GM19395 (cell line): Measurements from ENCODE around the gene C11orf98.
"Not testable (repeated sequence)": the region's sequence is repeated elsewhere in the genome, so short reads cannot be mapped to it uniquely, and the experiment has no call there.

Source experiments
- ATAC-seq: cut with Tn5 transposase; IDR thresholded peaks from one replicate; pipeline ENCODE4 v1.9.1; 2021; ENCODE audit warnings: mild to moderate bottlenecking, moderate library complexity; ENCODE audit not compliant: unreplicated experiment

C11orf98 gene

GRCh38 chr11:62665075-62665598 is at the start of gene C11orf98, which contains the start of gene CSKMT:
Gene C11orf98, minus strand, starts transcription at chr11:62665210. Its CDS starts 41 bp downstream, at chr11:62665169.
Gene CSKMT, plus strand, starts transcription at chr11:62665312. Its CDS starts 568 bp downstream, at chr11:62665880.
- peak; percentile 84 for ATAC-seq

GRCh38 chr11:62713343-62713742 is 48.3 kb upstream of the C11orf98 start:
- ATAC-seq = no peak

DNA sequence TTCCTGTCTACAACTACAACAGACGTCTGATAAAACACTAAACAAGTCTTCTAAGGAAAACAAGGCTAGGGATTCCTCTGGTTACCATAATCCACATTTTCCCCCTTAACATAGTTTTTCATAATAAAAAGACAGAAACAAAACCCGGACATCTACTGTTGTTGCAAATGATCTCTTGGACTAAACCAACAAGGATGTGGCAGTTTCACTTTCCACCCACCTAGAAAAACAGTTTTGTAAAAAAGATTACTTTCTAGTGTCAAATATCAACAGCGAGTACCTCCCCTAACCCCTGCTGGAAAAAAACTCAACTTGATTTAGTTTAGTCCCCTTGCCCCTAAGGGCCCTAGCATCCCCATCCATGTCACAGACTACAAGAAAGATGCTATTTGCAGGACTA is 47.9 kb upstream of the C11orf98 start:
- no peak for ATAC-seq

- ATAC-seq = no peak
Observed at GRCh38 chr11:62712276-62712812, 47.3 kb upstream of the C11orf98 start.

DNA sequence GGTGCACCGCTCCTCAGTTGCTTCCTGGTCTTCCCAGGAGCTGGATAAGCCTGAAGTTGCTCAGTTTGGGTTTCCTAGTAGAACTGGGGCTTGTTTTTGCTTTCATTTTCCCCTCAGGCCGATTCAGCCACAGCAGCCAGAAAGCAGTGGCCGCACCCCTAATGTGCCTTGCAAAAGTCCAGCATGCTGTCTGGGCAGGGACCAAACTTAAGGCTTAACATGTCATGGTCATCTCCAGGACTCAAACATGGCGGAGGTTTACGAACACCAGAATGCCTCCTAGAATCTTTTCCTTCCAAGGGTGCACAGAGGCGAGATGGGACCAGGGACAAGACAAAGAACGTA is 45.0 kb upstream of the C11orf98 start:
- ATAC-seq = peak; percentile 6

DNA sequence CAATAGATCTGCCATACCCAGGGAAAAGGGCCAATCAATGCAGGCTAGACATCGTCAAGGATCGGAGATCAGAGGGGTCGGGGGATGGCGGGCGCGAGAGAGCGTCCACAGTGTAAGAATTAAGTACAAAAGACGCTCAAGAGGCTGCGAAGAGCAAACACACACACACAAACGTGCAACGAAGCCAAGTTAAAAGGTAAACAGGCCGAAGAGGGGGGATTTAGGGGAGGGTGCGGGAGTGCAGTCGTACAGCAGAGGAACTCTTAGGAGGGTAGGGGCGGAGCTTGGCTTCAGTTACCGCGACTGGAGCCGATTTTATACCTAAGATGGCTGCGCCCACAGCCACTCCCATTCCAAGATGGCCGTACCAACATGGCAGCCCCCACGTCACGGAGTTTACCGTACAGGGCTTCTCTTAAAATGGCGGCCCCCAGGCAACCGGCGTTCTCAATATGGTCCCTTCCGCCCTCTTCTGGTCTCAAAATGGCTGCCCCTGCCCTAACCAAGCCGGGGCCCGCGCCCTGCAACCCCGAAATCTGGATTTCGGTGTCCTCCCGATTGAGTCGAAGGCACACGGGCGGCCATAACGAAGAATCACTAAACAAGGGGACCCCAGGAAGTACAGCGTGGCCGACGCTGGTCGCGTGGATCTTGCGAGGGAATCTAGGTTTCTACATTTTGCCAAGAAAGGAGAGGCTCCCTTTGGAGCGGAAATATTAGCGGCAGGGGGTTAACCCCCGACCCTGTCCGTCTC is 44.4 kb upstream of the C11orf98 start:
- ATAC-seq = peak; percentile 70

DNA sequence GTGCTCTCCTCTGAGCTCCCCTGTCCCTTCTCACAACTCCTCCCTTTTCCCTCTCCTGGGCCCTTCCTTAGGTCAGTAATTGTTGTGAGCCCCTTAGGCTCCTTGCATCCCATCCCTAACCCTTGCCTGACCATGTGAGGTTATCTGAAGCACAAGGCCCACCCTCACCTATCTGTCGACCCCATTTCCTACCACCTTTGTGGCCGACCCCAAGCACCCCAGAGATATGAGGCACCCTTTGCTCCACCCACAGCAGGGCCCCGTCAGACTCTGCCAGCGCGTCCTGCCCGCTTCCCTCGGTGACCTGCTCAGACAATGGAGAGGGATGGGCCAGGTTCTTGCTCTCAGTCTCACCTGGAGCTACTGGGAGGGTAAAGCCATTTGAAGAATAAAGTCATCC is 43.8 kb upstream of the C11orf98 start:
- no peak for ATAC-seq

GRCh38 chr11:62708392-62708791 is 43.4 kb upstream of the C11orf98 start:
- no peak for ATAC-seq

DNA sequence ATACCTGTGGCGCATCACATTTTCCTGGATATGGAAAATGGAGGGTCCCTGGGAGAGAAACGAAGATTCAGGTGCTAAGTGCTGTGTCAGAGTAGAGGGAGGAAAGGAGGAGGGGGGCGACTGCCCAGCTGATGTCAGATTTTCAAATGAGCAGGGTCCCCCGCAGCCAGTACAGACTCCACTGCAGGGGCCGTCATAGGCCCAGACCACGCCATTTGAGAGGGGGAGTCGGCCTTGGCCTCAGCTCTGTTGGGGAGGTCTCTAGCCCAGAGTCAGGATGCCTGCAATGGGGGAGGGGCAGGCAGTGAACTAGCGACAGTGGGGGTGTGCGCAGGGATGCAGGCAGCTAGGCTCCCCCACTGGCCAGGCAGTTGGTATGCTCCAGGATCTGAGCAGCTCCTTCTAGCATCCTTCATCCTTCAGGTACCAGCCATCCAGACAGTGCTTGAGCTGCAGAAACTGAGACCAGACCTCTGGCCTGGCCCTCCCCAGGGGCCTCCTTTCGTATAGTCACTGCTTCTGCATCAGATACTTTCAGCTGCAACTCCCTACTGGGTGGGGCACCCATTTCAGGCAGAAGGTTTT is 42.4 kb upstream of the C11orf98 start, which contains the start of the genes BSCL2 and GNG3:
Gene BSCL2 (minus strand): TSS at position 148 of the 585 bp plus-strand sequence. CDS start 229 bp downstream, outside the sequence.
Gene GNG3 (plus strand): TSS at position 400 of the 585 bp plus-strand sequence. CDS start 620 bp downstream, outside the sequence.
- ATAC-seq = no peak

GRCh38 chr11:62706850-62707247 is 41.8 kb upstream of the C11orf98 start:
- ATAC-seq = no peak

- ATAC-seq = peak; percentile 58
Observed at GRCh38 chr11:62705880-62706849, 41.2 kb upstream of the C11orf98 start.

DNA sequence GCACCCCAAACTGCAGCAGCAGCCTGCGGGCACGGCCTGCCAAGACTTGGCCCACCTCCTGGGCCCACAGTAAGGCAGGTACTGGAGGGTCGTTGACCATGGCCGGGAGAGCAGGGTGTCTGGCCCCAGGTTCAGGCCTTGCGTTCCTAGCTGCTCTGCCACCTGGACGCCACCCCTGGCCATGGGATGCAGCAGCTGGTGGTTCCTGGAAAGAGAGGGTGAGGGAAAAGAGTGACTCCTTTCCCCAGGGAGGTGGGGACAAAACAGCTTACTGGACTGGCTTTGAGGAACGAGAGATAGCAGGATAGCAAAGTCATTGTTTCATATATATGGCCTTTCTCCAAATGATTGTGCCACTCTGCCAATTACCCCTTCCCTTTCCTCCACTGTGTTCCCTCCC is 40.4 kb upstream of the C11orf98 start:
- no peak for ATAC-seq

GRCh38 chr11:62703921-62704320 is 38.9 kb upstream of the C11orf98 start:
- not testable (repeated sequence) for ATAC-seq

DNA sequence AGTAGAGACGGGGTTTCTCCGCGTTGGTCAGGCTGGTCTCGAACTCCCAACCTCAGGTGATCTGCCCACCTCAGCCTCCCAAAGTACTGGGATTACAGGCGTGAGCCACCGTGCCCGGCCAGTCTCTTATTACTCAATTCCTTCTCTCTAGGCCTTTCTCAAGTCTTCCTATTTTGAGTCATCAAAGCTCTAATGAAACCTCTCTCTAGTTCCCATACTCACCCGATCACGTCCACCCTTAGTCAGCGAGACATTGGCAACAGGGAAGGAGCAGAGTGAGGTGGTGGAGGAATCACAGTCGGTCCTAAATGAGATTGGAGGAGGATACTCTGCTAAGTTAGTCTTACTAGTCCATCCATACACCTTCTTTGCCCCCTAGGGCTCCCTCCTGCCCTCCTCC is 37.2 kb upstream of the C11orf98 start:
- ATAC-seq = no peak

DNA sequence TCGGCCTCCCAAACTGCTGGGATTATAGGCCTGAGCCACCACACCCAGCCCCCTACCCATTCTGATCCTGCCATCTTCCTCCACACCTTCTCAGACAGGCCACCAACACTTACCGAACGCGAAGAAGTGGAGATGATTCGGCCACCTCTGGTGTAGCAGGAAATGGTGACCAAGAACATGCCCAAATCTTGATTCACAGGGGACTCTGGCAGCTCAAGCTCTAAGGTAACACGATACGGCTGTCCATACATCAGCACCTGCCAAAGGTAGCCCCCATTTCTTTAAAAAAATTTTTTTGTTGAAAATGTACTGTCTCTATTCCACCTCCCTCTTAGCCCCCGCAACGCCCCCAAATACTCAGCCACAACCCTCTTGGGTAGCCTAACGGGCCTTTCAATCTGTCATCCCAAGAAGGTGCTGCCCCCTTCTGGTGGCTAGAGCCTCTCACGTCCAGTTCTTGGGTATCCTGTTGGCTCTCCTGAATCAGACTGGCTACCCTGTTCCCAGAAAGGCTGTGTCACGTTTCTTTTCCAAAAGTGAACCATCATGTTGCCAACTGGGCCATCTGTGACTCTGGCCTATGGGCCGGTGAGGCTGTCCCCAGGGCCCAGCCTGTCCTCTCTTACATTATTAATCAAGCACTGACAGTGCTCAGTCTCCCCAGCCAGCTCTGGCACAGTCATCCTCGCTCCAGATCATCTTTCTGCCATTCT is 29.6 kb upstream of the C11orf98 start:
- no peak for ATAC-seq

DNA sequence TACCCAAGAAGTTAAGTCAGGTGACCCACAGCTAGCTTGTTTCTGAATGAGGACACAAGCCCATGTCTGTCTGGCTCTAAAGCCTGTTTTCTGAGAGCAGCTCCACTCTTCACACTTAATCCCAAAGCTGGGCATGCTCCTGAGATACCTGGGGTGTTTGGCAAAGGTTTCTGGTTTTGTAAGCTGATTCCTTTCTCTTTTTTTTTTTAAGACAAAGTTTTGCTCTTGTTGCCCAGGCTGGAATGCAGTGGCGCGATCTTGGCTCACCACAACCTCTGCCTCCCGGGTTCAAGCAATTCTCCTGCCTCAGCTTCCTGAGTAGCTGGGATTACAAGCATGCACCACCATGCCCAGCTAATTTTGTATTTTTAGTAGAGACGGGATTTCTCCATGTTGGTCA is 28.6 kb upstream of the C11orf98 start:
- ATAC-seq = not testable (repeated sequence)

- ATAC-seq = no peak
Observed at GRCh38 chr11:62689421-62690183, 24.6 kb upstream of the C11orf98 start, which contains the start of gene LRRN4CL. Gene LRRN4CL, minus strand, starts transcription at chr11:62689530. Its CDS starts 1,022 bp downstream, at chr11:62688508.

DNA sequence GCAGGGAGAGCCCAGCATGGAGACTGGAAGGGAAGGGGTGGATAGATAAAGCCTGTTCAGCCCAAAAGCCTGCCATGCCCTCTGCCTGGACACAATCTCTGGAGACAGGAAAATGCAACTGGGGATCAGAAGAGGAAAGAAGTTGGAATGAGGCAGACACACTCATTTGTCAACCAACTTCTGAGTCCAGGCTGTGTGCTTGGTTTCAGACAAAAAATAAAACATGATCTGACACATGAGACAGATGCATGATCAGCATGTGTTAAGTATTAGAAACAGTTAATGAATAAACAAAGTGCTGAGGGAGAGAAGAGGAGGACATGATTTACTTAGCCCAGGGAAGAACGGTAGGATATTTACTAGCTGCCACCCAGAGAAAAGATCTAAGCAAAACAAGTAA is 23.5 kb upstream of the C11orf98 start:
- ATAC-seq = no peak
